Panc1 (cell line): ENCODE measurements around the gene DVL1. TPM values are rescaled to one million over a fixed set of nuclear protein-coding genes. Genes with fewer than 3 reads are reported as not detected.
A peak's percentile ranks its signal among the peaks of the same experiment; 100 is the strongest.

ENCODE experiments used
- ATAC-seq: fragments of 200-7000 bp; cut with Tn5 transposase; 2 replicates; pipeline ENCODE4 v1.9.1; 2020; ENCODE audit warnings: mild to moderate bottlenecking, moderate library complexity
- Bru-seq: library from RNA; stranded (reverse); fragments of 400-500 nt; gene quantifications from one replicate; lab custom pipeline; 2021; lab: Mats Ljungman, UMichigan
- BruChase-seq, 2 experiments: library from RNA; stranded (reverse); fragments of 400-500 nt; gene quantifications; one replicate each; lab custom pipeline; 2021; lab: Mats Ljungman, UMichigan
- BruUV-seq: library from RNA; stranded (reverse); fragments of 400-500 nt; replicated peaks from 2 replicates; lab custom pipeline; 2021; lab: Mats Ljungman, UMichigan
- CTCF ChIA-PET: fragments of 300-600 bp; sonication (Branson Sonifier 250); formaldehyde crosslinking; loops from one replicate; lab custom pipeline; 2022; ENCODE audit warnings: antibody characterized with exemption; lab: Charles Lee
- POLR2A ChIA-PET: fragments of 300-600 bp; sonication (Branson Sonifier 250); formaldehyde crosslinking; loops from one replicate; lab custom pipeline; 2022; ENCODE audit warnings: antibody characterized with exemption; lab: Charles Lee
- DNase-seq: peaks from one replicate; pipeline ENCODE4 v3.0.0-alpha.2; 2010; ENCODE audit warnings: low read depth, low spot score
- H3K27ac ChIP-seq: 2 replicates; pipeline ENCODE4 v1.5.1; 2011; ENCODE audit warnings: mild to moderate bottlenecking, low read length, inconsistent platforms
- H3K27me3 ChIP-seq: fragments of 200-500 bp; sonication (Bioruptor generic); 2 replicates; pipeline ENCODE4 v1.6.0; 2014; ENCODE audit warnings: low read length, inconsistent platforms; ENCODE audit not compliant: control insufficient read depth, insufficient read depth
- H3K36me3 ChIP-seq: fragments of 200-500 bp; sonication (Bioruptor generic); 2 replicates; pipeline ENCODE4 v1.5.1; 2014; ENCODE audit warnings: inconsistent platforms, mild to moderate bottlenecking, low read length, moderate library complexity; ENCODE audit not compliant: control insufficient read depth, insufficient read depth
- H3K4me1 ChIP-seq: 2 replicates; pipeline ENCODE4 v1.5.1; 2011; ENCODE audit warnings: inconsistent platforms, mild to moderate bottlenecking, low read length, moderate library complexity; ENCODE audit not compliant: control insufficient read depth, insufficient read depth
- H3K4me3 ChIP-seq, 2 experiments: 2 replicates each; pipeline ENCODE4 v1.5.1; 2011 to 2012; ENCODE audit warnings: low read depth in 2 of 2, low read length in 2 of 2, mild to moderate bottlenecking in 2 of 2, inconsistent platforms in 1 of 2, moderate library complexity in 1 of 2
- H3K9me3 ChIP-seq: fragments of 200-500 bp; sonication (Bioruptor generic); 2 replicates; pipeline ENCODE4 v1.5.1; 2014; ENCODE audit warnings: low read depth, mild to moderate bottlenecking, inconsistent platforms, low read length, moderate library complexity; ENCODE audit not compliant: control insufficient read depth, insufficient read depth
- POLR2AphosphoS5 ChIP-seq: IDR thresholded peaks from 2 replicates; pipeline ENCODE4 v1.6.1; 2012; ENCODE audit warnings: mild to moderate bottlenecking, low read depth, low read length, moderate library complexity
- SIN3A ChIP-seq: IDR thresholded peaks from 2 replicates; pipeline ENCODE4 v1.6.1; 2012; ENCODE audit warnings: low read depth, mild to moderate bottlenecking, low read length, moderate library complexity, borderline replicate concordance; ENCODE audit not compliant: insufficient read depth
- TCF7L2 ChIP-seq: IDR thresholded peaks from 2 replicates; pipeline ENCODE4 v1.6.1; 2011; ENCODE audit warnings: mild to moderate bottlenecking, low read depth, low read length, inconsistent platforms
- in situ Hi-C: cut with HindIII; loops from 2 replicates; pipeline ENCODE4 v1.10.0; 2016; ENCODE audit warnings: low sequenced_read_pairs, low pct_unique_long_range_greater_than_20kb
- intact Hi-C: fragments of 100-400 bp; cut with micrococcal nuclease; formaldehyde crosslinking; loops from one replicate; pipeline ENCODE4 v1.10.0; 2022; ENCODE audit not compliant: unreplicated experiment
- long read RNA-seq: library from polyadenylated mRNA; unstranded; transcript quantifications from one replicate; pipeline ENCODE4 v2.0.0, GENCODE V29; 2021; ENCODE audit not compliant: unreplicated experiment
- polyA plus RNA-seq: library from polyadenylated mRNA; unstranded; fragments of >200 nt; gene quantifications from one replicate; pipeline ENCODE4 v1.2.1, GENCODE V29; 2012; ENCODE audit warnings: missing spikeins; ENCODE audit not compliant: insufficient read length
- total RNA-seq: library from RNA; stranded (reverse); gene quantifications from one replicate; pipeline ENCODE4 v1.2.1, GENCODE V29; 2021; ENCODE audit not compliant: unreplicated experiment
- TF ChIP-seq, protein P1 (sequence below), 2 experiments: IDR thresholded peaks; 2 replicates each; pipeline ENCODE4 v1.6.1; 2011 to 2012; ENCODE audit warnings: low read depth in 2 of 2, control low read depth in 1 of 2, low read length in 1 of 2, mild to moderate bottlenecking in 1 of 2, moderate library complexity in 1 of 2; ENCODE audit not compliant: insufficient read depth in 1 of 2
- TF ChIP-seq, protein P2 (sequence below): fragments of 450-650 bp; IDR thresholded peaks from 2 replicates; pipeline ENCODE4 v1.5.1; 2017; ENCODE audit warnings: mild to moderate bottlenecking

Gene DVL1
- 144 TPM for total RNA-seq
- 221 TPM for polyA plus RNA-seq
- percentile 63 among the genes with signal in this experiment for Bru-seq, nascent RNA
- percentile 81 among the genes with signal in this experiment for BruChase-seq, experiment 1, labeled RNA remaining after a 2-hour chase
- BruChase-seq, experiment 2, labeled RNA remaining after a 6-hour chase = percentile 87 among the genes with signal in this experiment
- long read RNA-seq, transcript DVL1-202 (15 exons, 2,926 nt) = major isoform, 95 of 254 reads
- long read RNA-seq, transcript DVL1-201 (15 exons, 3,239 nt) = minor isoform, 29 of 254 reads
- long read RNA-seq, partial matches to known transcripts = 29 of 254 reads
- long read RNA-seq, other reads (novel, unspliced or antisense) = 101 of 254 reads

DNA sequence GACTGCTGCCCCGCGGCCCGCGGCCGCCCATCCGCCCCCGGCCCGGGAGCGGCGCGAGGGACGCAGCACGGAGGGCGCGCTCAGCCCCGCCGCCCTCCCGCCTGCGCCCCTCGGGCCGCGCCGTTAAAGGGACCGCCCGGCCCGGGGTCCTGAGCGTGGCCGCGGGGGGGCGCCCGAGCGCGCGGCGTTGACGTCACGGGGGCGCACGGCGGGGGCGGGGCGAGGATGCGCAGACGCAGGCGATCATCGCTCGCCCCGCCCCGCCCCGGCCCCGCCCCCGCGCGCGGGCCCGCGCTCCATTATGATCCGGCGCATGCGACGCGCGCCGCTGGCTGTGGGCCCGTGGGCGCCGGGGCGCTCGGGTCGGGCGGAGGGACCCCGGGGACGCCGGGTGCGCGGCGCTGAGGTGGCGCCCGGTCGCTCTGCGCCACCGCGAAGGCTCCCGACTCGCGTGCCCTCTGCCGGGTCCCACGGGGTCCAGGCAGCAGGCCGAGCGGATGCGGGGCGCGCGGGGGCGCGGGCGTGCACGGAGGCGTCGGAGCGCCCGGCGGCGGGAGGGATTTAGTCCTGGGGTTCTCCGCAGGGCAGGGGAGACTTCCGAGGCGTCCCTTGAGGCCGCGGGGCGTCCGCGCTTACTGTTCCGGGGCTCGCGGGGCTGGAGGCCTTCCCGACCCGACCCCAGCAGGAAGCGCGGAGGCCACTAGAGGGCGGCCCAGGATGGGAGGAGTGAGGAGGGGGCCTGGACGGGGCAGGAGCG, at the start of gene DVL1:
DVL1 (minus strand) TSS at position 163 of the 757 bp plus-strand sequence. CDS start 353 bp downstream, outside the sequence.
- H3K4me3 ChIP-seq = peak within 1 kb of the TSS; percentile 74 to 85
- no peaks in the 10 kb centered on the region for H3K9me3 ChIP-seq
- peaks cover 57% of the 10 kb centered on the region for H3K4me1 ChIP-seq
- ChIA-PET POLR2A (interaction anchor here (0.6 kb wide), 1 partner anchor 155 kb away, joined by 3 read pairs; no protein-coding TSS in a partner anchor), CTCF (no interaction called here)
- H3K27me3 ChIP-seq = no peaks in the 10 kb centered on the region
- peak within 1 kb of the TSS; percentile 93 for H3K27ac ChIP-seq
- TF ChIP-seq TCF7L2 (no peak; the same call in 1 of the 2 replicates), SIN3A (no peak), POLR2AphosphoS5 (no peak; the same call in 1 of the 2 replicates)
- TF ChIP-seq, protein P1, sequence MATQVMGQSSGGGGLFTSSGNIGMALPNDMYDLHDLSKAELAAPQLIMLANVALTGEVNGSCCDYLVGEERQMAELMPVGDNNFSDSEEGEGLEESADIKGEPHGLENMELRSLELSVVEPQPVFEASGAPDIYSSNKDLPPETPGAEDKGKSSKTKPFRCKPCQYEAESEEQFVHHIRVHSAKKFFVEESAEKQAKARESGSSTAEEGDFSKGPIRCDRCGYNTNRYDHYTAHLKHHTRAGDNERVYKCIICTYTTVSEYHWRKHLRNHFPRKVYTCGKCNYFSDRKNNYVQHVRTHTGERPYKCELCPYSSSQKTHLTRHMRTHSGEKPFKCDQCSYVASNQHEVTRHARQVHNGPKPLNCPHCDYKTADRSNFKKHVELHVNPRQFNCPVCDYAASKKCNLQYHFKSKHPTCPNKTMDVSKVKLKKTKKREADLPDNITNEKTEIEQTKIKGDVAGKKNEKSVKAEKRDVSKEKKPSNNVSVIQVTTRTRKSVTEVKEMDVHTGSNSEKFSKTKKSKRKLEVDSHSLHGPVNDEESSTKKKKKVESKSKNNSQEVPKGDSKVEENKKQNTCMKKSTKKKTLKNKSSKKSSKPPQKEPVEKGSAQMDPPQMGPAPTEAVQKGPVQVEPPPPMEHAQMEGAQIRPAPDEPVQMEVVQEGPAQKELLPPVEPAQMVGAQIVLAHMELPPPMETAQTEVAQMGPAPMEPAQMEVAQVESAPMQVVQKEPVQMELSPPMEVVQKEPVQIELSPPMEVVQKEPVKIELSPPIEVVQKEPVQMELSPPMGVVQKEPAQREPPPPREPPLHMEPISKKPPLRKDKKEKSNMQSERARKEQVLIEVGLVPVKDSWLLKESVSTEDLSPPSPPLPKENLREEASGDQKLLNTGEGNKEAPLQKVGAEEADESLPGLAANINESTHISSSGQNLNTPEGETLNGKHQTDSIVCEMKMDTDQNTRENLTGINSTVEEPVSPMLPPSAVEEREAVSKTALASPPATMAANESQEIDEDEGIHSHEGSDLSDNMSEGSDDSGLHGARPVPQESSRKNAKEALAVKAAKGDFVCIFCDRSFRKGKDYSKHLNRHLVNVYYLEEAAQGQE (IDR thresholded peaks at IDR 0.05; ENCODE audit: insufficient read depth in 1 of 2, low read depth in 2 of 2, low read length in 1 of 2) = no peak
- TF ChIP-seq, protein P2, sequence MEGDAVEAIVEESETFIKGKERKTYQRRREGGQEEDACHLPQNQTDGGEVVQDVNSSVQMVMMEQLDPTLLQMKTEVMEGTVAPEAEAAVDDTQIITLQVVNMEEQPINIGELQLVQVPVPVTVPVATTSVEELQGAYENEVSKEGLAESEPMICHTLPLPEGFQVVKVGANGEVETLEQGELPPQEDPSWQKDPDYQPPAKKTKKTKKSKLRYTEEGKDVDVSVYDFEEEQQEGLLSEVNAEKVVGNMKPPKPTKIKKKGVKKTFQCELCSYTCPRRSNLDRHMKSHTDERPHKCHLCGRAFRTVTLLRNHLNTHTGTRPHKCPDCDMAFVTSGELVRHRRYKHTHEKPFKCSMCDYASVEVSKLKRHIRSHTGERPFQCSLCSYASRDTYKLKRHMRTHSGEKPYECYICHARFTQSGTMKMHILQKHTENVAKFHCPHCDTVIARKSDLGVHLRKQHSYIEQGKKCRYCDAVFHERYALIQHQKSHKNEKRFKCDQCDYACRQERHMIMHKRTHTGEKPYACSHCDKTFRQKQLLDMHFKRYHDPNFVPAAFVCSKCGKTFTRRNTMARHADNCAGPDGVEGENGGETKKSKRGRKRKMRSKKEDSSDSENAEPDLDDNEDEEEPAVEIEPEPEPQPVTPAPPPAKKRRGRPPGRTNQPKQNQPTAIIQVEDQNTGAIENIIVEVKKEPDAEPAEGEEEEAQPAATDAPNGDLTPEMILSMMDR = peak; percentile 79; the same call in 1 of the 2 replicates
- BruUV-seq = no TSS peak
- ATAC-seq (peak; percentile 37), DNase-seq (no peak)
- intact Hi-C loops = no loop called here
- H3K36me3 ChIP-seq = no peaks in the 10 kb centered on the region; the same call in 1 of the 2 replicates
- in situ Hi-C loops = no loop called here

DNA sequence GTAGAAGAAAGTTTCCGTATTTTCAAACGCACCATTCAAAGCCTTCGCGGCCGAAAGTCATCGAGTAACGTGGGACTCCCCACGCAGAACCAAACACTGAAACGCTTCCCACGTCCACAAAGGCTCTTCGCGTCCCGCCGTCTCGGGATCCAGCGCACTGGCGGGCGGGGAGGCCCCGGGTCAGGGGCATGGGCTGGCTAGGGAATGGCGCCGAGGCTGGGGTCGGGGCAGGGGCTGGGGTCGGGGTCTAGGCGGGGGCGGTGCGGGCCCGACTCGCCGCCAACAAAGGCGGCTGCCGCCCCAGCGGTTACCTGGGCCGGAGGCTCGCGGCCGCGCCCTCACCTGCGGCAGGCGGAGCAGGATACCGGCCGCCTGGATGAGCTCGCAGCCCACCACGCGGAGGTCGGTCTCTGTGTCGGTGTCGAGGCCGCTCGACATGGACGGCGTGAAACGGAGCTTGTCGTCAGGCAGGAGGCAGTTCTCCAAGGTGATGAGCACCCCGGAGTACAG, 49.5 kb upstream of the DVL1 start:
- H3K36me3 ChIP-seq = peaks cover 7% of the 10 kb centered on the region

More for the DNA sequence above, 49.5 kb upstream of the DVL1 start:
- ChIA-PET CTCF (interaction anchor here (0.6 to 0.9 kb wide), 2 partner anchors 33 to 75 kb away, joined by 4 read pairs; no protein-coding TSS in a partner anchor), POLR2A (interaction anchor here (0.9 kb wide), 1 partner anchor 23 kb away, joined by 6 read pairs; the partner anchor contains the start of gene AURKAIP1)
- in situ Hi-C loops = no loop called here
- TF ChIP-seq SIN3A = no peak
- TF ChIP-seq TCF7L2 = no peak
- no peak for TF ChIP-seq POLR2AphosphoS5
- TF ChIP-seq, protein P2 = no peak
- TF ChIP-seq, protein P1 (IDR thresholded peaks at IDR 0.05; ENCODE audit: insufficient read depth in 1 of 2, low read depth in 2 of 2, low read length in 1 of 2) = no peak
- peak overlapping the region; percentile 93 to 100 for H3K4me3 ChIP-seq
- no TSS peak for BruUV-seq
- H3K4me1 ChIP-seq = peaks cover 44% of the 10 kb centered on the region
- no peaks in the 10 kb centered on the region for H3K27me3 ChIP-seq
- H3K27ac ChIP-seq = peak overlapping the region; percentile 95
- ATAC-seq = no peak
- no peaks in the 10 kb centered on the region for H3K9me3 ChIP-seq
- no peak for DNase-seq
- intact Hi-C loops = no loop called here
